Trophoblast cell (in vitro differentiated cells and primary cell): ENCODE results near the gene ATP8A2.

Source experiments
- DNase-seq, 2 donors: peaks; one replicate each; pipeline ENCODE4 v3.0.0-alpha.2; 2016
- H2AFZ ChIP-seq: 2 replicates; pipeline ENCODE4 v1.6.1; 2013; ENCODE audit warnings: low read length, moderate library complexity, mild to moderate bottlenecking; ENCODE audit not compliant: insufficient read depth, poor library complexity
- H2AK5ac ChIP-seq: 2 replicates; pipeline ENCODE4 v1.6.1; 2013; ENCODE audit warnings: mild to moderate bottlenecking, low read length
- H2BK120ac ChIP-seq: 2 replicates; pipeline ENCODE4 v1.6.1; 2013; ENCODE audit warnings: low read length, mild to moderate bottlenecking, moderate library complexity; ENCODE audit not compliant: insufficient read depth, poor library complexity
- H2BK12ac ChIP-seq: 2 replicates; pipeline ENCODE4 v1.6.1; 2013; ENCODE audit warnings: mild to moderate bottlenecking, low read length, moderate library complexity
- H2BK5ac ChIP-seq: 2 replicates; pipeline ENCODE4 v1.6.1; 2013; ENCODE audit warnings: low read length, low read depth, moderate library complexity, mild to moderate bottlenecking; ENCODE audit not compliant: poor library complexity
- H3K14ac ChIP-seq: 2 replicates; pipeline ENCODE4 v1.6.1; 2013; ENCODE audit warnings: mild to moderate bottlenecking, low read length
- H3K18ac ChIP-seq: 2 replicates; pipeline ENCODE4 v1.6.1; 2013; ENCODE audit warnings: mild to moderate bottlenecking, low read length
- H3K23ac ChIP-seq: 2 replicates; pipeline ENCODE4 v1.6.1; 2013; ENCODE audit warnings: low read length
- H3K27ac ChIP-seq: 2 replicates; pipeline ENCODE4 v1.5.1; 2013; ENCODE audit warnings: low read depth, mild to moderate bottlenecking, inconsistent platforms, low read length, moderate library complexity
- H3K27me3 ChIP-seq: 2 replicates; pipeline ENCODE4 v1.6.1; 2013; ENCODE audit warnings: inconsistent platforms, mild to moderate bottlenecking, low read length, moderate library complexity; ENCODE audit not compliant: insufficient read depth
- H3K36me3 ChIP-seq, 2 experiments: 1 replicate in 1 of 2; 2 replicates in 1 of 2; pipeline ENCODE4 v1.6.1; 2013; ENCODE audit warnings: low read length in 2 of 2, mild to moderate bottlenecking in 2 of 2, moderate library complexity in 1 of 2; ENCODE audit not compliant: insufficient read depth in 2 of 2, control insufficient read depth in 1 of 2
- H3K4ac ChIP-seq: 2 replicates; pipeline ENCODE4 v1.6.1; 2013; ENCODE audit warnings: low read depth, mild to moderate bottlenecking, low read length, moderate library complexity
- H3K4me1 ChIP-seq, 2 experiments: 1 replicate in 1 of 2; 2 replicates in 1 of 2; pipeline ENCODE4 v1.6.1; 2013; ENCODE audit warnings: low read length in 2 of 2, mild to moderate bottlenecking in 2 of 2, moderate library complexity in 1 of 2; ENCODE audit not compliant: insufficient read depth in 2 of 2, control insufficient read depth in 1 of 2
- H3K4me2 ChIP-seq: 2 replicates; pipeline ENCODE4 v1.6.1; 2013; ENCODE audit warnings: inconsistent platforms, mild to moderate bottlenecking, low read length, moderate library complexity
- H3K4me3 ChIP-seq: 2 replicates; pipeline ENCODE4 v1.5.1; 2013; ENCODE audit warnings: mild to moderate bottlenecking, low read depth, low read length, inconsistent platforms
- H3K79me1 ChIP-seq: one replicate; pipeline ENCODE4 v1.6.1; 2013; ENCODE audit warnings: low read length
- H3K79me2 ChIP-seq: 2 replicates; pipeline ENCODE4 v1.6.1; 2013; ENCODE audit warnings: low read length, mild to moderate bottlenecking; ENCODE audit not compliant: control insufficient read depth, insufficient read depth, poor library complexity
- H3K9ac ChIP-seq: 2 replicates; pipeline ENCODE4 v1.6.1; 2013; ENCODE audit warnings: mild to moderate bottlenecking, low read length
- H3K9me3 ChIP-seq: 2 replicates; pipeline ENCODE4 v1.6.1; 2013; ENCODE audit warnings: low read depth, mild to moderate bottlenecking, control low read depth, inconsistent platforms, low read length; ENCODE audit not compliant: insufficient read depth
- H4K12ac ChIP-seq: 2 replicates; pipeline ENCODE4 v1.6.1; 2013; ENCODE audit warnings: low read depth, mild to moderate bottlenecking, low read length, moderate library complexity
- H4K8ac ChIP-seq: 2 replicates; pipeline ENCODE4 v1.6.1; 2013; ENCODE audit warnings: low read depth, mild to moderate bottlenecking, low read length, moderate library complexity
- H4K91ac ChIP-seq: one replicate; pipeline ENCODE4 v1.6.1; 2013; ENCODE audit warnings: low read depth, mild to moderate bottlenecking, low read length, moderate library complexity
- WGBS: extraction: QIAGEN DNeasy Blood & Tissue Kit; methylation state at CpG from one replicate; pipeline ENCODE4 v1.1.7; 2013; ENCODE audit warnings: missing lambda C conversion rate; ENCODE audit not compliant: insufficient read length, insufficient coverage; ENCODE audit errors: extremely low coverage; 5-methylcytosine and 5-hydroxymethylcytosine counted together

Gene ATP8A2

GRCh38 chr13:25973576-25973975, 601.8 kb downstream of the ATP8A2 start:
- Histone ChIP-seq H3K27ac (no peak overlapping the region), H4K91ac (no peak overlapping the region), H2BK120ac (no peak overlapping the region), H3K23ac (no peak overlapping the region), H3K79me2 (no peaks in the 10 kb centered on the region), H4K12ac (no peak overlapping the region), H4K8ac (no peak overlapping the region), H3K4ac (no peak overlapping the region), H3K36me3 (no peaks in the 10 kb centered on the region), H3K4me3 (no peak overlapping the region), H2AFZ (no peak overlapping the region), H3K79me1 (no peaks in the 10 kb centered on the region), H2AK5ac (no peak overlapping the region), H3K9me3 (no peaks in the 10 kb centered on the region), H2BK12ac (no peak overlapping the region), H3K14ac (no peak overlapping the region), H3K18ac (no peak overlapping the region), H3K4me1 (peaks cover 0 to 2% of the 10 kb centered on the region in 2 experiments), H3K27me3 (no peaks in the 10 kb centered on the region), H3K9ac (no peak overlapping the region), H2BK5ac (no peak overlapping the region), H3K4me2 (no peak overlapping the region)
- no CpG with 5 or more reads among the region's 7 CpGs for WGBS
- no peak for DNase-seq

DNA sequence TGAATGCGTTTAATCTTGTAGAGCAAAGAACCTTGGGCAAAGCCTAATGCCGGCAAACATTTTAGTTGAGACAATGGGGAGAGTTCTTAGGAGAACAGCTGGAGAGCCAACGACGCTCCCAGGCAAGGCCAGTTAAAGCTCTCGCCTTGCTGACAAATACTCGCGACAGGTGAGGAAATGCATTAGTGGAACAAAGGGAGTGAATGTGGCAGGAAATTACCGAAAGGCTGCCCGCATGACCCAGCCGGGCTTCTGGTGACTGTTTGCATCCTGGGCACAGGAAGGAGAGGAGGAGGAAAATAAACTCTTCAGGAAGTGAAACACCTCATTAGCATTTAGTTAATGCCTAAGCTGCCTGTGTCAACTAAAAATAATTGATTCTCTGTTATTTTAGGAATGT, 605.4 kb downstream of the ATP8A2 start:
- Histone ChIP-seq H3K79me1 (no peaks in the 10 kb centered on the region), H2AK5ac (no peak overlapping the region)

GRCh38 chr13:25977671-25978070, 605.9 kb downstream of the ATP8A2 start:
- H3K4ac ChIP-seq = no peak overlapping the region
- no peak overlapping the region for H2BK120ac ChIP-seq
- H2BK5ac ChIP-seq = no peak overlapping the region
- no CpG with 5 or more reads among the region's 4 CpGs for WGBS
- H3K18ac ChIP-seq = no peak overlapping the region
- H3K4me1 ChIP-seq = peaks cover 0 to 2% of the 10 kb centered on the region in 2 experiments
- no peak overlapping the region for H4K8ac ChIP-seq
- no peak overlapping the region for H3K4me2 ChIP-seq
- H3K23ac ChIP-seq = no peak overlapping the region
- H3K4me3 ChIP-seq = no peak overlapping the region
- H4K91ac ChIP-seq = no peak overlapping the region
- no peak overlapping the region for H2AK5ac ChIP-seq
- no peaks in the 10 kb centered on the region for H3K36me3 ChIP-seq
- H3K79me1 ChIP-seq = no peaks in the 10 kb centered on the region
- H3K27me3 ChIP-seq = no peaks in the 10 kb centered on the region
- no peak overlapping the region for H3K9ac ChIP-seq
- H2BK12ac ChIP-seq = no peak overlapping the region
- H2AFZ ChIP-seq = no peak overlapping the region
- H3K27ac ChIP-seq = no peak overlapping the region
- no peak overlapping the region for H3K14ac ChIP-seq
- H3K79me2 ChIP-seq = no peaks in the 10 kb centered on the region
- no peaks in the 10 kb centered on the region for H3K9me3 ChIP-seq
- H4K12ac ChIP-seq = no peak overlapping the region
- no peak for DNase-seq

More for the DNA sequence above, 605.4 kb downstream of the ATP8A2 start:
- Histone ChIP-seq H2BK5ac (no peak overlapping the region), H3K27me3 (no peaks in the 10 kb centered on the region), H4K91ac (no peak overlapping the region), H2BK12ac (no peak overlapping the region), H3K4me1 (peaks cover 0 to 2% of the 10 kb centered on the region in 2 experiments), H4K12ac (no peak overlapping the region), H2AFZ (no peak overlapping the region), H3K79me2 (no peaks in the 10 kb centered on the region), H3K27ac (no peak overlapping the region), H3K9me3 (no peaks in the 10 kb centered on the region), H4K8ac (no peak overlapping the region), H3K4me3 (no peak overlapping the region), H3K4me2 (no peak overlapping the region), H3K4ac (no peak overlapping the region), H3K9ac (no peak overlapping the region), H3K36me3 (no peaks in the 10 kb centered on the region), H3K18ac (no peak overlapping the region), H3K14ac (no peak overlapping the region), H3K23ac (no peak overlapping the region), H2BK120ac (no peak overlapping the region)
- peak in 1 of 2 donors; percentile 34 for DNase-seq
- no CpG with 5 or more reads among the region's 10 CpGs for WGBS

GRCh38 chr13:25978961-25979360, 607.2 kb downstream of the ATP8A2 start:
- H3K9me3 ChIP-seq = no peaks in the 10 kb centered on the region
- no peak overlapping the region for H3K4me2 ChIP-seq
- H3K36me3 ChIP-seq = no peaks in the 10 kb centered on the region
- H2BK12ac ChIP-seq = no peak overlapping the region
- H3K14ac ChIP-seq = no peak overlapping the region
- no peak overlapping the region for H4K8ac ChIP-seq
- no peak overlapping the region for H3K9ac ChIP-seq
- no peak overlapping the region for H2BK120ac ChIP-seq
- H3K27ac ChIP-seq = no peak overlapping the region
- H3K27me3 ChIP-seq = no peaks in the 10 kb centered on the region
- no peaks in the 10 kb centered on the region for H3K79me1 ChIP-seq
- H3K18ac ChIP-seq = no peak overlapping the region
- WGBS = no CpG with 5 or more reads among the region's 2 CpGs
- no peak overlapping the region for H2BK5ac ChIP-seq
- DNase-seq = peak; percentile 36 to 38
- peaks cover 0 to 2% of the 10 kb centered on the region in 2 experiments for H3K4me1 ChIP-seq
- no peak overlapping the region for H3K4me3 ChIP-seq
- no peak overlapping the region for H2AFZ ChIP-seq
- no peak overlapping the region for H4K91ac ChIP-seq
- H2AK5ac ChIP-seq = no peak overlapping the region
- no peak overlapping the region for H4K12ac ChIP-seq
- no peak overlapping the region for H3K4ac ChIP-seq
- H3K23ac ChIP-seq = no peak overlapping the region
- H3K79me2 ChIP-seq = no peaks in the 10 kb centered on the region
